Smooth muscle cell (in vitro differentiated cells): Measurements from ENCODE around the gene CNMD. TPM values are rescaled to one million over a fixed set of nuclear protein-coding genes. Genes with fewer than 3 reads are reported as not detected.

ENCODE experiments used
- DNase-seq: peaks from one replicate; lab custom pipeline; 2025; ENCODE audit not compliant: unreplicated experiment; lab: John Stamatoyannopoulos, UW
- H2AFZ ChIP-seq: fragments of 200-600 bp; sonication (generic); 2 replicates; pipeline ENCODE4 v1.6.0; 2016; ENCODE audit warnings: antibody characterized with exemption, low read depth, mild to moderate bottlenecking
- H3F3A ChIP-seq: fragments of 200-600 bp; sonication (generic); 2 replicates; pipeline ENCODE4 v1.6.0; 2017; ENCODE audit warnings: antibody characterized with exemption, low read depth
- H3K27ac ChIP-seq: fragments of 200-600 bp; sonication (generic); 2 replicates; pipeline ENCODE4 v1.5.1; 2016; ENCODE audit warnings: low read depth, mild to moderate bottlenecking
- H3K27me3 ChIP-seq: fragments of 200-600 bp; sonication (generic); 2 replicates; pipeline ENCODE4 v1.6.1; 2016; ENCODE audit warnings: low read depth, mild to moderate bottlenecking
- H3K36me3 ChIP-seq: fragments of 200-600 bp; sonication (generic); 2 replicates; pipeline ENCODE4 v1.5.1; 2016; ENCODE audit warnings: low read depth
- H3K4me1 ChIP-seq: fragments of 200-600 bp; sonication (generic); 2 replicates; pipeline ENCODE4 v1.5.1; 2016; ENCODE audit warnings: low read depth
- H3K4me2 ChIP-seq: fragments of 200-600 bp; sonication (generic); 2 replicates; pipeline ENCODE4 v1.6.0; 2016; ENCODE audit warnings: mild to moderate bottlenecking
- H3K4me3 ChIP-seq: fragments of 200-600 bp; sonication (generic); 2 replicates; pipeline ENCODE4 v1.5.1; 2016; ENCODE audit warnings: mild to moderate bottlenecking
- H3K79me2 ChIP-seq: fragments of 200-600 bp; sonication (generic); 2 replicates; pipeline ENCODE4 v1.6.0; 2016; ENCODE audit warnings: low read depth, mild to moderate bottlenecking
- H3K9ac ChIP-seq: fragments of 200-600 bp; sonication (generic); 2 replicates; pipeline ENCODE4 v1.6.0; 2016; ENCODE audit warnings: low read depth
- H3K9me3 ChIP-seq: fragments of 200-600 bp; sonication (generic); replicated peaks from 2 replicates; pipeline ENCODE4 v1.5.1; 2016; ENCODE audit warnings: low read depth
- H4K20me1 ChIP-seq: fragments of 200-600 bp; sonication (generic); 2 replicates; pipeline ENCODE4 v1.6.0; 2016; ENCODE audit warnings: low read depth
- WGBS: methylation state at CpG from one replicate; pipeline ENCODE4 v1.1.7; 2016; ENCODE audit warnings: low lambda C conversion rate; 5-methylcytosine and 5-hydroxymethylcytosine counted together
- polyA plus RNA-seq: library from polyadenylated mRNA; unstranded; fragments of >200 nt; fragmentation: Nextera tagmentation; extraction: Ambion mirVana; gene quantifications from 2 replicates; pipeline ENCODE4 v1.2.1, GENCODE V29; 2016
- total RNA-seq: library from RNA; depleted of rRNA; stranded (reverse); fragments of >200 nt; gene quantifications from 2 replicates; pipeline ENCODE4 v1.2.3, GENCODE V29; 2014
- TF ChIP-seq, protein P1 (sequence below): fragments of 200-600 bp; sonication (generic); IDR thresholded peaks from 2 replicates; pipeline ENCODE4 v1.5.1; 2017; ENCODE audit warnings: borderline replicate concordance, mild to moderate bottlenecking, antibody characterized with exemption; ENCODE audit not compliant: insufficient read depth, poor library complexity, severe bottlenecking

CNMD gene
- total and polyA plus RNA-seq, 2 experiments from 2014 or later: not detected

DNA sequence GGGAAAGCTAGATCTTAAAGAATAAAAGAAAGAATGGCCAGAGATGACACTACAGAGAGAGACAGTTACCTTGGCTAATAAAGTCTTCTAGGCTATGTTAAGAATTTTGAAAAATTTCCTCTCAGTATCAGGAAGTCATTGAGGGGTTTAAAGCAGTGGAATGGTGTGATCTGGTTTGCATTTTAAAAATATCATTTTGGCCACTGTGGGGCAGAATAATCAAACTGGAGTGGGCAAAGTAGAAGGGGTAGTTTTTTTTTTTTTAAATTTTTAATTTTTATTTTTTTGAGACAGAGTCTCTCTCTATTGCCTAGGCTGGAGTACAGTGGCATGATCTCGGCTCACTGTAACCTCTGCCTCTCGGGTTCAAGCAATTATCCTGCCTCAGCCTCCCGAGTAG, 4.4 kb upstream of the CNMD start:
- Histone ChIP-seq H2AFZ (no peak overlapping the region), H3K9me3 (no peaks in the 10 kb centered on the region), H3K27ac (no peak overlapping the region), H3K4me3 (no peak overlapping the region), H3K27me3 (peaks cover 35% of the 10 kb centered on the region), H3K4me1 (no peaks in the 10 kb centered on the region), H3K4me2 (no peak overlapping the region), H3K9ac (no peak overlapping the region), H3F3A (no peaks in the 10 kb centered on the region), H3K36me3 (no peaks in the 10 kb centered on the region), H3K79me2 (no peaks in the 10 kb centered on the region), H4K20me1 (no peaks in the 10 kb centered on the region)
- TF ChIP-seq, protein P1, sequence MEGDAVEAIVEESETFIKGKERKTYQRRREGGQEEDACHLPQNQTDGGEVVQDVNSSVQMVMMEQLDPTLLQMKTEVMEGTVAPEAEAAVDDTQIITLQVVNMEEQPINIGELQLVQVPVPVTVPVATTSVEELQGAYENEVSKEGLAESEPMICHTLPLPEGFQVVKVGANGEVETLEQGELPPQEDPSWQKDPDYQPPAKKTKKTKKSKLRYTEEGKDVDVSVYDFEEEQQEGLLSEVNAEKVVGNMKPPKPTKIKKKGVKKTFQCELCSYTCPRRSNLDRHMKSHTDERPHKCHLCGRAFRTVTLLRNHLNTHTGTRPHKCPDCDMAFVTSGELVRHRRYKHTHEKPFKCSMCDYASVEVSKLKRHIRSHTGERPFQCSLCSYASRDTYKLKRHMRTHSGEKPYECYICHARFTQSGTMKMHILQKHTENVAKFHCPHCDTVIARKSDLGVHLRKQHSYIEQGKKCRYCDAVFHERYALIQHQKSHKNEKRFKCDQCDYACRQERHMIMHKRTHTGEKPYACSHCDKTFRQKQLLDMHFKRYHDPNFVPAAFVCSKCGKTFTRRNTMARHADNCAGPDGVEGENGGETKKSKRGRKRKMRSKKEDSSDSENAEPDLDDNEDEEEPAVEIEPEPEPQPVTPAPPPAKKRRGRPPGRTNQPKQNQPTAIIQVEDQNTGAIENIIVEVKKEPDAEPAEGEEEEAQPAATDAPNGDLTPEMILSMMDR: peak; percentile 8
- 96% methylated on average over 3 of the region's 3 CpGs for WGBS
- no peak for DNase-seq

- Histone ChIP-seq H3K9me3 (no peaks in the 10 kb centered on the region), H3F3A (no peaks in the 10 kb centered on the region), H3K27ac (no peak overlapping the region), H3K4me1 (peaks cover 1% of the 10 kb centered on the region), H3K79me2 (no peaks in the 10 kb centered on the region), H3K9ac (no peak overlapping the region), H3K4me2 (no peak overlapping the region), H4K20me1 (no peaks in the 10 kb centered on the region), H3K27me3 (peaks cover 39% of the 10 kb centered on the region), H2AFZ (no peak overlapping the region), H3K4me3 (no peak overlapping the region), H3K36me3 (no peaks in the 10 kb centered on the region)
- 77% methylated on average over 1 of the region's 1 CpG for WGBS
- no peak for DNase-seq
- TF ChIP-seq, protein P1: no peak
Measured at GRCh38 chr13:52743569-52743968, 3.9 kb upstream of the CNMD start.

- no peaks in the 10 kb centered on the region for H3K9me3 ChIP-seq
- H3K79me2 ChIP-seq: no peaks in the 10 kb centered on the region
- WGBS: 5% methylated on average over 47 of the region's 75 CpGs
- no peak overlapping the region for H3K27ac ChIP-seq
- no peaks in the 10 kb centered on the region for H3K36me3 ChIP-seq
- peak overlapping the region; percentile 94 for H3K4me2 ChIP-seq
- H3K27me3 ChIP-seq: peaks cover 53% of the 10 kb centered on the region
- peak overlapping the region; percentile 87 for H2AFZ ChIP-seq
- H3K4me1 ChIP-seq: peaks cover 11% of the 10 kb centered on the region
- DNase-seq: peak; percentile 2
- peak overlapping the region; percentile 52 for H3K4me3 ChIP-seq
- H4K20me1 ChIP-seq: no peaks in the 10 kb centered on the region
- TF ChIP-seq, protein P1: peak; percentile 66
- H3F3A ChIP-seq: no peaks in the 10 kb centered on the region
- H3K9ac ChIP-seq: no peak overlapping the region
Measured at GRCh38 chr13:52738719-52739467, 727 bp downstream of the CNMD start.

- H3K36me3 ChIP-seq: no peaks in the 10 kb centered on the region
- no peaks in the 10 kb centered on the region for H3F3A ChIP-seq
- no peak overlapping the region for H3K27ac ChIP-seq
- H3K4me2 ChIP-seq: no peak overlapping the region
- no peak for DNase-seq
- no peak overlapping the region for H2AFZ ChIP-seq
- no peaks in the 10 kb centered on the region for H4K20me1 ChIP-seq
- no peaks in the 10 kb centered on the region for H3K79me2 ChIP-seq
- no peaks in the 10 kb centered on the region for H3K9me3 ChIP-seq
- H3K4me3 ChIP-seq: no peak overlapping the region
- H3K27me3 ChIP-seq: peaks cover 53% of the 10 kb centered on the region
- no peak overlapping the region for H3K9ac ChIP-seq
- TF ChIP-seq, protein P1: no peak
- peaks cover 11% of the 10 kb centered on the region for H3K4me1 ChIP-seq
- 38% methylated on average over 4 of the region's 4 CpGs for WGBS
Measured at GRCh38 chr13:52737965-52738364, 1.7 kb downstream of the CNMD start.
